Fibroblast of lung (primary cell): ENCODE results near the gene KCNT1. TPM values are rescaled to one million over a fixed set of nuclear protein-coding genes. Genes with fewer than 3 reads are reported as not detected.

Source experiments
- DNase-seq, 2 donors: peaks; one replicate each; pipeline versions ENCODE4 v3.0.0 to v3.0.0-alpha.2; 2010; ENCODE audit warnings: low read depth in 2 of 2
- H2AFZ ChIP-seq: 2 replicates; pipeline ENCODE4 v1.5.1; 2012; ENCODE audit warnings: low read length, control low read depth, inconsistent platforms
- H3K27ac ChIP-seq: 2 replicates; pipeline ENCODE4 v1.5.1; 2011; ENCODE audit warnings: low read length, control low read depth; ENCODE audit not compliant: insufficient read depth
- H3K27me3 ChIP-seq: 2 replicates; pipeline ENCODE4 v1.5.1; 2011; ENCODE audit warnings: mild to moderate bottlenecking, low read length; ENCODE audit not compliant: control insufficient read depth, insufficient read depth
- H3K36me3 ChIP-seq: 2 replicates; pipeline ENCODE4 v1.5.1; 2011; ENCODE audit warnings: low read length; ENCODE audit not compliant: control insufficient read depth, insufficient read depth
- H3K4me1 ChIP-seq: 2 replicates; pipeline ENCODE4 v1.5.1; 2011; ENCODE audit warnings: low read length; ENCODE audit not compliant: control insufficient read depth, insufficient read depth; ENCODE audit errors: extremely low read depth
- H3K4me2 ChIP-seq: 2 replicates; pipeline ENCODE4 v1.5.1; 2011; ENCODE audit warnings: low read length, control low read depth; ENCODE audit not compliant: insufficient read depth; ENCODE audit errors: extremely low read depth
- H3K4me3 ChIP-seq, 4 experiments: fragments of 200-600 bp in 1 of 4; sonication (generic) in 1 of 4; replicated peaks in 1 of 4; 2 replicates each; pipeline ENCODE4 v1.5.1; 2011 to 2016; ENCODE audit warnings: low read length in 4 of 4, low read depth in 3 of 4, mild to moderate bottlenecking in 3 of 4, control low read depth in 2 of 4, inconsistent platforms in 1 of 4, mixed read lengths in 1 of 4; ENCODE audit not compliant: insufficient read depth in 1 of 4; ENCODE audit errors: control extremely low read depth in 1 of 4
- H3K79me2 ChIP-seq: 2 replicates; pipeline ENCODE4 v1.5.1; 2012; ENCODE audit warnings: mild to moderate bottlenecking, low read length, inconsistent platforms; ENCODE audit not compliant: control insufficient read depth, insufficient read depth
- H3K9ac ChIP-seq: 2 replicates; pipeline ENCODE4 v1.5.1; 2011; ENCODE audit warnings: mild to moderate bottlenecking, low read length, control low read depth; ENCODE audit not compliant: insufficient read depth
- H3K9me3 ChIP-seq: 2 replicates; pipeline ENCODE4 v1.5.1; 2012; ENCODE audit warnings: low read depth, low read length; ENCODE audit not compliant: control insufficient read depth, insufficient read depth
- H4K20me1 ChIP-seq: 2 replicates; pipeline ENCODE4 v1.5.1; 2011; ENCODE audit warnings: low read length; ENCODE audit not compliant: control insufficient read depth, insufficient read depth; ENCODE audit errors: extremely low read depth
- CTCF ChIP-seq, 2 donors: IDR thresholded peaks in 1 of 2; conservative IDR thresholded peaks in 1 of 2; 1 replicate in 1 of 2; 2 replicates in 1 of 2; pipeline ENCODE4 v1.5.1; 2011 to 2012; ENCODE audit warnings: low read length in 2 of 2, control low read depth in 1 of 2, inconsistent platforms in 1 of 2, low read depth in 1 of 2, mild to moderate bottlenecking in 1 of 2
- EZH2 ChIP-seq: IDR thresholded peaks from 2 replicates; pipeline ENCODE4 v1.5.1; 2012; ENCODE audit warnings: low read length, control low read depth, mild to moderate bottlenecking; ENCODE audit errors: missing control alignments
- polyA plus RNA-seq, 2 donors: library from polyadenylated mRNA; depleted of rRNA in 1 of 2; stranded (reverse) in 1 of 2; unstranded in 1 of 2; fragments of >200 nt; gene quantifications; 2 replicates each; pipeline ENCODE4 v1.2.1, GENCODE V29; 2011 to 2012; ENCODE audit warnings: missing spikeins in 1 of 2
- total RNA-seq: library from RNA; depleted of rRNA; stranded (reverse); fragments of >200 nt; gene quantifications from 2 replicates; pipeline ENCODE4 v1.2.1, GENCODE V29; 2014

KCNT1 gene
- total and polyA plus RNA-seq, 2 donors (not counting 1 experiment from before 2014, with no cell fraction given), result not detected

GRCh38 chr9:135741276-135742219 is 39.6 kb downstream of the KCNT1 start:
- Histone ChIP-seq H3K27ac (no peak overlapping the region), H3K9me3 (no peaks in the 10 kb centered on the region), H4K20me1 (no peaks in the 10 kb centered on the region), H3K79me2 (no peaks in the 10 kb centered on the region), H2AFZ (no peak overlapping the region), H3K27me3 (no peaks in the 10 kb centered on the region), H3K9ac (no peak overlapping the region), H3K36me3 (no peaks in the 10 kb centered on the region), H3K4me1 (no peaks in the 10 kb centered on the region), H3K4me3 (no peak overlapping the region), H3K4me2 (no peak overlapping the region)
- TF ChIP-seq CTCF (conservative IDR thresholded peaks at IDR 0.05 in 1 of 2, IDR thresholded peaks at IDR 0.05 in 1 of 2; ENCODE audit: low read depth in 1 of 2, low read length in 2 of 2) (no peak), EZH2 (no peak)
- DNase-seq, result no peak

- Histone ChIP-seq H4K20me1 (no peaks in the 10 kb centered on the region), H2AFZ (no peak overlapping the region), H3K4me2 (no peak overlapping the region), H3K9ac (no peak overlapping the region), H3K36me3 (no peaks in the 10 kb centered on the region), H3K4me3 (no peak overlapping the region), H3K27ac (no peak overlapping the region), H3K4me1 (no peaks in the 10 kb centered on the region), H3K27me3 (no peaks in the 10 kb centered on the region), H3K79me2 (no peaks in the 10 kb centered on the region), H3K9me3 (no peaks in the 10 kb centered on the region)
- DNase-seq, result no peak
- TF ChIP-seq CTCF (conservative IDR thresholded peaks at IDR 0.05 in 1 of 2, IDR thresholded peaks at IDR 0.05 in 1 of 2; ENCODE audit: low read depth in 1 of 2, low read length in 2 of 2), result no peak
- no peak for TF ChIP-seq EZH2
Measured at GRCh38 chr9:135743021-135743420, 41.0 kb downstream of the KCNT1 start.

GRCh38 chr9:135743546-135744332 is 41.8 kb downstream of the KCNT1 start:
- Histone ChIP-seq H4K20me1 (no peaks in the 10 kb centered on the region), H3K4me1 (no peaks in the 10 kb centered on the region), H3K27me3 (no peaks in the 10 kb centered on the region), H3K27ac (no peak overlapping the region), H3K9me3 (no peaks in the 10 kb centered on the region), H3K79me2 (no peaks in the 10 kb centered on the region), H3K9ac (no peak overlapping the region), H3K36me3 (no peaks in the 10 kb centered on the region), H3K4me3 (no peak overlapping the region), H2AFZ (no peak overlapping the region), H3K4me2 (no peak overlapping the region)
- DNase-seq, result no peak
- TF ChIP-seq EZH2 (no peak), CTCF (conservative IDR thresholded peaks at IDR 0.05 in 1 of 2, IDR thresholded peaks at IDR 0.05 in 1 of 2; ENCODE audit: low read depth in 1 of 2, low read length in 2 of 2) (no peak)
